ENCODE results near the gene TBC1D20. TPM values are rescaled to one million over a fixed set of nuclear protein-coding genes. Genes with fewer than 3 reads are reported as not detected.
A peak's percentile ranks its signal among the peaks of the same experiment; 100 is the strongest.
"Not testable (repeated sequence)": the region's sequence is repeated elsewhere in the genome, so short reads cannot be mapped to it uniquely, and the experiment has no call there.

Gene TBC1D20
- total RNA-seq, 1 experiment from 2014 or later = 32.8 TPM

GRCh38 chr20:478949-479429 is 16.7 kb upstream of the TBC1D20 start:
- POLR2A ChIA-PET (ENCODE audit: unreplicated experiment) = no interaction called here
- Histone ChIP-seq H3K9me2 (ENCODE audit: insufficient read depth) (no peaks in the 10 kb centered on the region), H3K4me2 (no peak overlapping the region), H3K9me3 (ENCODE audit: insufficient read depth, low read depth) (no peaks in the 10 kb centered on the region), H4K20me1 (ENCODE audit: insufficient read depth) (peaks cover 9% of the 10 kb centered on the region; the same call in 1 of the 2 replicates), H2AFZ (no peak overlapping the region), H3K4me1 (replicated peaks; ENCODE audit: insufficient read depth) (no peaks in the 10 kb centered on the region), H3K4me3 (no peak overlapping the region), H3K79me2 (ENCODE audit: low read depth) (no peaks in the 10 kb centered on the region), H3K36me3 (ENCODE audit: low read depth) (0 out of 2 replicates have a peak, but pooled peaks cover 19% of the 10 kb centered on the region), H3K27me3 (ENCODE audit: insufficient read depth, low read depth) (no peaks in the 10 kb centered on the region), H3K27ac (no peak overlapping the region), H3F3A (ENCODE audit: insufficient read depth, low read depth) (peaks cover 32% of the 10 kb centered on the region; the same call in 1 of the 2 replicates)
- no TSS peak for BruUV-seq (replicated peaks)
- CTCF ChIA-PET = no interaction called here
- intact Hi-C loops (cut with micrococcal nuclease; ENCODE audit: unreplicated experiment) = loop anchor here (1.0 kb wide), 2 partner anchors 48 to 125 kb away; no protein-coding TSS in a partner anchor
- no peak for TF ChIP-seq EZH2 (IDR thresholded peaks at IDR 0.05; ENCODE audit: low read depth)
- TF ChIP-seq CTCF (conservative IDR thresholded peaks at IDR 0.05) = peak; percentile 79
- peak in 1 of 2 experiments; percentile 21 for DNase-seq

GRCh38 chr20:478010-478948 is 15.9 kb upstream of the TBC1D20 start:
- Histone ChIP-seq H3K9me2 (ENCODE audit: insufficient read depth) (no peaks in the 10 kb centered on the region), H3K4me2 (no peak overlapping the region), H3K4me1 (replicated peaks; ENCODE audit: insufficient read depth) (no peaks in the 10 kb centered on the region), H3F3A (ENCODE audit: insufficient read depth, low read depth) (peaks cover 32% of the 10 kb centered on the region; the same call in 1 of the 2 replicates), H3K27me3 (ENCODE audit: insufficient read depth, low read depth) (no peaks in the 10 kb centered on the region), H3K79me2 (ENCODE audit: low read depth) (no peaks in the 10 kb centered on the region), H3K4me3 (no peak overlapping the region), H4K20me1 (ENCODE audit: insufficient read depth) (peaks cover 9% of the 10 kb centered on the region; the same call in 1 of the 2 replicates), H3K36me3 (ENCODE audit: low read depth) (0 out of 2 replicates have a peak, but pooled peaks cover 12% of the 10 kb centered on the region), H3K27ac (no peak overlapping the region), H2AFZ (no peak overlapping the region), H3K9me3 (ENCODE audit: insufficient read depth, low read depth) (no peaks in the 10 kb centered on the region)
- ChIA-PET POLR2A (ENCODE audit: unreplicated experiment) (no interaction called here), CTCF (interaction anchor here (0.6 to 0.7 kb wide), 4 partner anchors 47 to 643 kb away, joined by 6 to 11 read pairs (median 8); no protein-coding TSS in a partner anchor)
- DNase-seq = no peak
- TSS peak; percentile 1 for BruUV-seq (replicated peaks)
- TF ChIP-seq EZH2 (IDR thresholded peaks at IDR 0.05; ENCODE audit: low read depth) (no peak), CTCF (conservative IDR thresholded peaks at IDR 0.05) (no peak)
- intact Hi-C loops (cut with micrococcal nuclease; ENCODE audit: unreplicated experiment) = no loop called here

- H3K27ac ChIP-seq; H4K20me1 ChIP-seq (ENCODE audit: insufficient read depth); POLR2A ChIA-PET (ENCODE audit: unreplicated experiment); H3K79me2 ChIP-seq (ENCODE audit: low read depth); H2AFZ ChIP-seq; H3K4me3 ChIP-seq; H3K9me3 ChIP-seq (ENCODE audit: insufficient read depth, low read depth); DNase-seq; H3K4me2 ChIP-seq; H3K4me1 ChIP-seq (replicated peaks; ENCODE audit: insufficient read depth); intact Hi-C loops (cut with micrococcal nuclease; ENCODE audit: unreplicated experiment); H3K27me3 ChIP-seq (ENCODE audit: insufficient read depth, low read depth); BruUV-seq (replicated peaks); H3K9me2 ChIP-seq (ENCODE audit: insufficient read depth): not testable (repeated sequence)
- Histone ChIP-seq H3K36me3 (ENCODE audit: low read depth) (0 out of 2 replicates have a peak, but pooled peaks cover 12% of the 10 kb centered on the region), H3F3A (ENCODE audit: insufficient read depth, low read depth) (peaks cover 31% of the 10 kb centered on the region; the same call in 1 of the 2 replicates)
- CTCF ChIA-PET = interaction anchor here (0.5 to 0.8 kb wide), 2 partner anchors 34 to 122 kb away, joined by 3 read pairs; no protein-coding TSS in a partner anchor
Observed at GRCh38 chr20:476561-477249, 14.4 kb upstream of the TBC1D20 start.
